Smooth muscle cell (in vitro differentiated cells): ENCODE results near the gene AGK. TPM values are rescaled to one million over a fixed set of nuclear protein-coding genes. Genes with fewer than 3 reads are reported as not detected.

Source experiments
- DNase-seq: peaks from one replicate; lab custom pipeline; 2025; ENCODE audit not compliant: unreplicated experiment; lab: John Stamatoyannopoulos, UW
- H2AFZ ChIP-seq: fragments of 200-600 bp; sonication (generic); 2 replicates; pipeline ENCODE4 v1.6.0; 2016; ENCODE audit warnings: antibody characterized with exemption, low read depth, mild to moderate bottlenecking
- H3F3A ChIP-seq: fragments of 200-600 bp; sonication (generic); 2 replicates; pipeline ENCODE4 v1.6.0; 2017; ENCODE audit warnings: antibody characterized with exemption, low read depth
- H3K27ac ChIP-seq: fragments of 200-600 bp; sonication (generic); 2 replicates; pipeline ENCODE4 v1.5.1; 2016; ENCODE audit warnings: low read depth, mild to moderate bottlenecking
- H3K27me3 ChIP-seq: fragments of 200-600 bp; sonication (generic); 2 replicates; pipeline ENCODE4 v1.6.1; 2016; ENCODE audit warnings: low read depth, mild to moderate bottlenecking
- H3K36me3 ChIP-seq: fragments of 200-600 bp; sonication (generic); 2 replicates; pipeline ENCODE4 v1.5.1; 2016; ENCODE audit warnings: low read depth
- H3K4me1 ChIP-seq: fragments of 200-600 bp; sonication (generic); 2 replicates; pipeline ENCODE4 v1.5.1; 2016; ENCODE audit warnings: low read depth
- H3K4me2 ChIP-seq: fragments of 200-600 bp; sonication (generic); 2 replicates; pipeline ENCODE4 v1.6.0; 2016; ENCODE audit warnings: mild to moderate bottlenecking
- H3K4me3 ChIP-seq: fragments of 200-600 bp; sonication (generic); 2 replicates; pipeline ENCODE4 v1.5.1; 2016; ENCODE audit warnings: mild to moderate bottlenecking
- H3K79me2 ChIP-seq: fragments of 200-600 bp; sonication (generic); 2 replicates; pipeline ENCODE4 v1.6.0; 2016; ENCODE audit warnings: low read depth, mild to moderate bottlenecking
- H3K9ac ChIP-seq: fragments of 200-600 bp; sonication (generic); 2 replicates; pipeline ENCODE4 v1.6.0; 2016; ENCODE audit warnings: low read depth
- H3K9me3 ChIP-seq: fragments of 200-600 bp; sonication (generic); replicated peaks from 2 replicates; pipeline ENCODE4 v1.5.1; 2016; ENCODE audit warnings: low read depth
- H4K20me1 ChIP-seq: fragments of 200-600 bp; sonication (generic); 2 replicates; pipeline ENCODE4 v1.6.0; 2016; ENCODE audit warnings: low read depth
- WGBS: methylation state at CpG from one replicate; pipeline ENCODE4 v1.1.7; 2016; ENCODE audit warnings: low lambda C conversion rate; 5-methylcytosine and 5-hydroxymethylcytosine counted together
- polyA plus RNA-seq: library from polyadenylated mRNA; unstranded; fragments of >200 nt; fragmentation: Nextera tagmentation; extraction: Ambion mirVana; gene quantifications from 2 replicates; pipeline ENCODE4 v1.2.1, GENCODE V29; 2016
- total RNA-seq: library from RNA; depleted of rRNA; stranded (reverse); fragments of >200 nt; gene quantifications from 2 replicates; pipeline ENCODE4 v1.2.3, GENCODE V29; 2014
- TF ChIP-seq, protein P1 (sequence below): fragments of 200-600 bp; sonication (generic); IDR thresholded peaks from 2 replicates; pipeline ENCODE4 v1.5.1; 2017; ENCODE audit warnings: borderline replicate concordance, mild to moderate bottlenecking, antibody characterized with exemption; ENCODE audit not compliant: insufficient read depth, poor library complexity, severe bottlenecking

AGK gene
- total and polyA plus RNA-seq, 2 experiments from 2014 or later = 22.3 to 32.4 TPM

DNA sequence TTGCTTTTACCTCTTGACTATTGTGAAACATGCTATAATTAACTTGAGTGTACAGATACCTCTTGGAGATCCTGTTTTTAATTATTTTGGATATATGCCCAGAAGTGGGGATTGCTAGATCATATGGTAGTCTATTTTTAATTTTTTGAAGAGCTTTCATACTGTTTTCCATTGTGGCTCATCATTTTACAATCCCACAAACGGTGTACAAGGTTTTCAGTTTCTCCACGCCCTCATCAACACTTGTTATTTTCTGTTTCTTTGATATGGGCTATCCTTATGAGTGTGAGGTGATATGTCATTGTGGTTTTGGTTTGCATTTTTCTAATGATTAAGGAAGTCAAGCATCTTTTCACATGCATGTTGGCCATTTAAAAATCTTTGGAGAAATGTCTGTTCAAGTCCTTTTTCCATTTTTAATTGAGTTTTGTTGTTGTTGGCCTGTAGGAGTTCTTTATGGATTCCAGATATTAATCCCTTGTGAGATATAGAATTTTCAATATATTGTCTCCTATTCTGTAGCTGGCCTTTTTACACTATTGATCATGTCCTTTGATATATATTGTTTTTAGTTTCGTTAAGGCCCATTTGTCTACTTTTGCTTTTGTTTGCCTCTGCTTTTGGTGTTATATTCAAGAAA, 7.5 kb downstream of the AGK start:
- no peaks in the 10 kb centered on the region for H3K4me1 ChIP-seq
- no peak overlapping the region for H3K9ac ChIP-seq
- 95% methylated on average over 3 of the region's 3 CpGs for WGBS
- H3K36me3 ChIP-seq = peaks cover 16% of the 10 kb centered on the region
- TF ChIP-seq, protein P1, sequence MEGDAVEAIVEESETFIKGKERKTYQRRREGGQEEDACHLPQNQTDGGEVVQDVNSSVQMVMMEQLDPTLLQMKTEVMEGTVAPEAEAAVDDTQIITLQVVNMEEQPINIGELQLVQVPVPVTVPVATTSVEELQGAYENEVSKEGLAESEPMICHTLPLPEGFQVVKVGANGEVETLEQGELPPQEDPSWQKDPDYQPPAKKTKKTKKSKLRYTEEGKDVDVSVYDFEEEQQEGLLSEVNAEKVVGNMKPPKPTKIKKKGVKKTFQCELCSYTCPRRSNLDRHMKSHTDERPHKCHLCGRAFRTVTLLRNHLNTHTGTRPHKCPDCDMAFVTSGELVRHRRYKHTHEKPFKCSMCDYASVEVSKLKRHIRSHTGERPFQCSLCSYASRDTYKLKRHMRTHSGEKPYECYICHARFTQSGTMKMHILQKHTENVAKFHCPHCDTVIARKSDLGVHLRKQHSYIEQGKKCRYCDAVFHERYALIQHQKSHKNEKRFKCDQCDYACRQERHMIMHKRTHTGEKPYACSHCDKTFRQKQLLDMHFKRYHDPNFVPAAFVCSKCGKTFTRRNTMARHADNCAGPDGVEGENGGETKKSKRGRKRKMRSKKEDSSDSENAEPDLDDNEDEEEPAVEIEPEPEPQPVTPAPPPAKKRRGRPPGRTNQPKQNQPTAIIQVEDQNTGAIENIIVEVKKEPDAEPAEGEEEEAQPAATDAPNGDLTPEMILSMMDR = no peak
- DNase-seq = no peak
- H4K20me1 ChIP-seq = peaks cover 10% of the 10 kb centered on the region
- H3K4me3 ChIP-seq = no peak overlapping the region
- peaks cover 6% of the 10 kb centered on the region for H3K9me3 ChIP-seq
- H3K4me2 ChIP-seq = no peak overlapping the region
- H3K79me2 ChIP-seq = peaks cover 14% of the 10 kb centered on the region
- no peak overlapping the region for H3K27ac ChIP-seq
- no peaks in the 10 kb centered on the region for H3K27me3 ChIP-seq
- no peaks in the 10 kb centered on the region for H3F3A ChIP-seq
- H2AFZ ChIP-seq = no peak overlapping the region

DNA sequence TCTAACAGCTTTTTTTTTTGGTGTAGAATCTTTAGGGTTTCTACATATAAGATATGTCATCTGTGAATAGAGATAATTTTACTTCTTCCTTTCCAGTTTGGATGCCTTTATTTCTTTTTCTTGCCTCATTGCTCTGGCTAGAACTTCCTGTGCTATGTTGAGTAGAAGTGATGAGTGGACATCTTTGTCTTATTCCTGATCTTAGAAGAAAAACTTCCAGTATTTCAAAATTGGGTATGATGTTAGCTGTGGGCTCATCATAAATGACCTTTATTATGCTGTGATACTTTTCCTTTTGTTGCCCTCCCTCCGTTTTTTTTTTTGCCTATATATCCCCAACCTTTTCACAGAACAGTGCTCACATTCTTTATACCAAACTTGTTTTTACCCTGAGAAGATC, 8.8 kb downstream of the AGK start:
- Histone ChIP-seq H4K20me1 (peaks cover 10% of the 10 kb centered on the region), H3K9ac (no peak overlapping the region), H3K4me2 (no peak overlapping the region), H3K4me1 (no peaks in the 10 kb centered on the region), H3K79me2 (peaks cover 14% of the 10 kb centered on the region), H2AFZ (no peak overlapping the region), H3K27me3 (no peaks in the 10 kb centered on the region), H3K27ac (no peak overlapping the region), H3K4me3 (no peak overlapping the region), H3K9me3 (peaks cover 6% of the 10 kb centered on the region), H3K36me3 (peaks cover 16% of the 10 kb centered on the region), H3F3A (no peaks in the 10 kb centered on the region)
- DNase-seq = no peak
- TF ChIP-seq, protein P1 = no peak
- WGBS = 97% methylated on average over 1 of the region's 1 CpG

DNA sequence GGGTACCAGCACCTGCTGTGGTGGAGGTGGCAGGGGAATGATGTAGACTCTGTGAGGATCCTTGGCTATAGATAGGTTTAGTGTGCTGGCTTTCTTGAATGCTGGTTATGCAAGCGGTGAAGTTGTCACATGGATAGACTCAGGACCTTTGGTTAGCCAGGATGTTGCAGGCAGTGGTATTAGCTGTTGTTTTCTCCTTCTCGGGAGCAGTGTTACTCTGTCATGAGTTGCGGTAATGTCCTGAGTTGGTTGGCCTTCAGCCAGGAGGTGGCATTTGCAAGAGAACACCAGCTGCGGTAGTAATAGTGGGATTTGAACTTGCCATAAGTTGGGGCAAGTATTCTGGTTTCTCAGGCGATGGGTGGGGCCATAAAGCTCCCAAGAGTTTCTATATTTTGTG, 10.8 kb downstream of the AGK start:
- H3K4me1 ChIP-seq = no peaks in the 10 kb centered on the region
- DNase-seq = no peak
- H3F3A ChIP-seq = no peaks in the 10 kb centered on the region
- peaks cover 10% of the 10 kb centered on the region for H3K36me3 ChIP-seq
- H3K79me2 ChIP-seq = peaks cover 14% of the 10 kb centered on the region
- H3K4me2 ChIP-seq = no peak overlapping the region
- H3K9me3 ChIP-seq = peaks cover 6% of the 10 kb centered on the region
- TF ChIP-seq, protein P1 = no peak
- H4K20me1 ChIP-seq = peaks cover 10% of the 10 kb centered on the region
- no peak overlapping the region for H3K27ac ChIP-seq
- 97% methylated on average over 5 of the region's 5 CpGs for WGBS
- H3K27me3 ChIP-seq = no peaks in the 10 kb centered on the region
- no peak overlapping the region for H2AFZ ChIP-seq
- no peak overlapping the region for H3K4me3 ChIP-seq
- no peak overlapping the region for H3K9ac ChIP-seq

DNA sequence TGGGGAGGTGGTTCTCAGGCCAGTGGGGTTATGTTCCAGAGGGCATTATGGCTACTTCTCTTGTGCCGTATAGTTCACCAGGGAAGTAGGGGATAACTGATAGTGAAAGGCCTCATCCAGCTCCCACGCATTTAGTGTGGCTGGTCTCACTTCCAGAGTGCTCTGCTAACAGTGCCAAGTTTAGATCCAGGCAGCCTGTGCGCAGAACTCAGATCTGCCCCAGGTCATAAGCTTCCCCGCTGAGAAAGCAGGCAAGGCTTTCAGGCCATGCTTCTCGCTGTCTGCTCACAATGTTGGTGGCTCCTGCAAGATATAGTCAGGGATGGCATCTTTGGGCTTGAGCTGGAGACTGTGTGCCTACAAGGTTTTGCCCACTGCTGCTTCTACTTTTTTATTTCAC, 11.3 kb downstream of the AGK start:
- no peaks in the 10 kb centered on the region for H3K4me1 ChIP-seq
- H3K27me3 ChIP-seq = no peaks in the 10 kb centered on the region
- H3K36me3 ChIP-seq = peaks cover 10% of the 10 kb centered on the region
- no peak overlapping the region for H3K4me3 ChIP-seq
- no peak overlapping the region for H3K9ac ChIP-seq
- no peak overlapping the region for H3K4me2 ChIP-seq
- H3K27ac ChIP-seq = no peak overlapping the region
- TF ChIP-seq, protein P1 = no peak
- H3K9me3 ChIP-seq = peaks cover 6% of the 10 kb centered on the region
- 94% methylated on average over 5 of the region's 5 CpGs for WGBS
- H3K79me2 ChIP-seq = peaks cover 14% of the 10 kb centered on the region
- H2AFZ ChIP-seq = no peak overlapping the region
- H4K20me1 ChIP-seq = peaks cover 10% of the 10 kb centered on the region
- H3F3A ChIP-seq = no peaks in the 10 kb centered on the region
- DNase-seq = no peak
